Fibroblast of the conjunctiva (primary cell): Measurements from ENCODE around the gene ARID3C.
A peak's percentile ranks its signal among the peaks of the same experiment; 100 is the strongest.

ENCODE experiments used
- DNase-seq: peaks from one replicate; pipeline ENCODE4 v3.0.0-alpha.2; 2010; ENCODE audit warnings: low read depth

ARID3C gene

GRCh38 chr9:34628656-34629490, at the start of gene ARID3C:
TSS of gene ARID3C (minus strand) at chr9:34629066. CDS start at chr9:34628014, 1,052 bp downstream.
- no peak for DNase-seq

GRCh38 chr9:34675869-34676268, 47.0 kb upstream of the ARID3C start:
- DNase-seq = no peak

- peak; percentile 49 for DNase-seq
Measured at GRCh38 chr9:34675048-34675714, 46.3 kb upstream of the ARID3C start.

GRCh38 chr9:34674440-34674839, 45.6 kb upstream of the ARID3C start:
- DNase-seq = no peak

GRCh38 chr9:34671307-34671706, 42.4 kb upstream of the ARID3C start:
- DNase-seq = no peak

GRCh38 chr9:34669809-34670562, 41.1 kb upstream of the ARID3C start:
- no peak for DNase-seq

- DNase-seq = peak; percentile 93
Measured at GRCh38 chr9:34665381-34666250, 36.8 kb upstream of the ARID3C start.

- DNase-seq = no peak
Measured at GRCh38 chr9:34665067-34665380, 36.2 kb upstream of the ARID3C start.

- DNase-seq = peak; percentile 76
Measured at GRCh38 chr9:34664281-34665066, 35.6 kb upstream of the ARID3C start.

- no peak for DNase-seq
Measured at GRCh38 chr9:34663303-34663605, 34.4 kb upstream of the ARID3C start.

GRCh38 chr9:34662526-34663302, 33.8 kb upstream of the ARID3C start, which contains the start of gene CCL27:
TSS of gene CCL27 (minus strand) at chr9:34662657. CDS start at chr9:34662633, 24 bp downstream.
- DNase-seq = no peak

- DNase-seq = no peak
Measured at GRCh38 chr9:34659592-34660253, 30.9 kb upstream of the ARID3C start.

- no peak for DNase-seq
Measured at GRCh38 chr9:34658461-34658860, 29.6 kb upstream of the ARID3C start.

GRCh38 chr9:34656992-34657391, 28.1 kb upstream of the ARID3C start:
- DNase-seq = no peak

- no peak for DNase-seq
Measured at GRCh38 chr9:34655394-34655793, 26.5 kb upstream of the ARID3C start.

GRCh38 chr9:34654323-34655051, 25.6 kb upstream of the ARID3C start:
- DNase-seq = peak; percentile 96

GRCh38 chr9:34653151-34654072, 24.5 kb upstream of the ARID3C start:
- DNase-seq = no peak

GRCh38 chr9:34652602-34653000, 23.7 kb upstream of the ARID3C start:
- DNase-seq = no peak
